ENCODE measurements around the gene SLC7A14.
A peak's percentile ranks its signal among the peaks of the same experiment; 100 is the strongest.

The SLC7A14 gene

DNA sequence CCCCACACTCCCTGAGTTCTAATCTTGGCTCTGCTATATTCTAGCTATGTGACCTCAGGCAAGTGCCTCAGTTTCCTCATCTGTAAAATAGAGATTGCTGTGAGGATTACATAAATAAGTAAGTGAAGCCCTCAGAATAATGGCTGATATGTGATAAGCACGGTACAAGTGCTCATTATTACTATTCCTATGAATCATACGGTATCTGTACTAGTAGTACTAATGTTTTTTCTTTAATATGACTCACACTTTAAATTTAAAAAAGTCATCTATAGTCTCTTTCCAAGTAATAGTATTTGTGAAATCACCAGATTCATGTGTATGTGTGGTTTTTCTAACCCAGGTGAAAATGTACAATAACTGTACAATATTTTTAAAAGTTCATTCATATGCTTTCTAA is 108.5 kb downstream of the SLC7A14 start:
- TF ChIP-seq POLR2AphosphoS5 (IDR thresholded peaks at IDR 0.05; ENCODE audit: low read depth, low read length) (no peak), POLR2A (IDR thresholded peaks at IDR 0.05; ENCODE audit: low read depth, low read length) (no peak), TAF1 (IDR thresholded peaks at IDR 0.05; ENCODE audit: borderline replicate concordance, low read depth, low read length) (no peak)
- no peak for FAIRE-seq
- DNase-seq (ENCODE audit: insufficient read length), result no peak

DNA sequence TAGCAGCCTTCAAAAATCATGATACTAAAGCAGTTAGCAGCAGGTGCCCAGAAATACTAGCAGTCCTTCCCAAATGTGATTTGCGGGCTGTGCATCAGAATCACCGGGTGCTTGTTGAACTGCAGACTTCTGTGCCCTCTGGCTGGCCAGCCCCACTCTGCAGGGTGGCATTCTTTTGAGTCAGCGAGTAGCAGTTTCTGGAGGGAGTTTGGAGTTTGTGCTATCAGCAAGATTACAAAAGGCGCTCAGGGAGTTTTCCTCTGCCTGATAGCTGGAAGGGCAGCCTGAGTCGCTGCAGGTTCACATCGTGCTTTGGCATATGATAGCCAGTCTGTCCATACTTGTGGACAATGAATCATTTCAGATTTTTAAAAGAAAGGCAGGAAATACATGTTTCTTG is 109.6 kb downstream of the SLC7A14 start:
- DNase-seq (ENCODE audit: insufficient read length) (no peak), FAIRE-seq (no peak)
- TF ChIP-seq POLR2AphosphoS5 (IDR thresholded peaks at IDR 0.05; ENCODE audit: low read depth, low read length) (no peak), POLR2A (IDR thresholded peaks at IDR 0.05; ENCODE audit: low read depth, low read length) (no peak), TAF1 (IDR thresholded peaks at IDR 0.05; ENCODE audit: borderline replicate concordance, low read depth, low read length) (no peak)

DNA sequence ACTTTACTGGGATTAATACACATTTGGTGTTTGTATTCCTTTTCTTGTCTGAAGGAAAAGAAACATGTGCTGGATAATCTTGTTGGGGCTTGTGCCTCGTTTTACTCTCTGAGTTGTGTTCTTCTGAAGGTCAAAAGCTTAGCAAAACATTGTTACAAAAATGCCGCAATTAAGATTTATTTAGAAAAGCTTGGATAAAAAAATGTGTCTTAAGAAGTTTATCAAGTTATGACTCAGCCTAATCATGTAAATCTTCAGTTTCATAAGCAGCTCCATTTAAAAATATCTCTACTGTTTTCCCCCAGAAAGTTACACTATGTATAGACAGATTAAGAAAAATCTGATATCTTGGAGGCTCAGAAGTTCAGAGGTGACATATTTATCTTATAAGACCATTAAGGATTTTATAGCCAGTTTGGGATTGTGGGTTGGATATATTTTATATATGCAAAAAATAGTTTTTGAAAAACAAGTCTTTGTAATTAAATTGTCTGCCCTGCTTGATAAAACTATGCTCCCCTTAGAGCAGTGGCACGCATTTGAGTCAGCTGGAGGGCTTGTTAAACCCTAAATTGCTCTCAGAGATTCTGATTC is 110.7 kb downstream of the SLC7A14 start:
- FAIRE-seq (no peak), DNase-seq (ENCODE audit: insufficient read length) (no peak)
- TF ChIP-seq POLR2AphosphoS5 (IDR thresholded peaks at IDR 0.05; ENCODE audit: low read depth, low read length) (no peak), TAF1 (IDR thresholded peaks at IDR 0.05; ENCODE audit: borderline replicate concordance, low read depth, low read length) (no peak), POLR2A (IDR thresholded peaks at IDR 0.05; ENCODE audit: low read depth, low read length) (no peak)

DNA sequence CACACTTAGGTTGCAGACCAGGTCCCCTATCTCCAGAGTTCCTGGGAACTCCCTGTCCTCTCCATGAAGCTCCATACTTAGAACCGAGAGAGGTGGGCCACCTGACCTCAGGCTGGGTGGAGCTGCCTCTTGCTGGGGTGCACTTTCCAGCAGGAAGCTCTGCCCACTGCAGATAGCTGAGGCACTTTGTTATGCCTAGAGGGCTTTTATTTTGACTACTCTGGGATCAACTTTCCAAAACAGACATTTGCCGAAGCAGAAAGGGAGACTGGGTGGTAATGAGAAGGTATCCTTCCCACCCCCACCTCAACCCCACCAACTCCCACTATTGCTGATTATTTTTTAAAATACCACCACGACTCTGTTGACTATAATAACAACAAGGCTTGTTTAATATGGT is 112.5 kb downstream of the SLC7A14 start:
- FAIRE-seq (no peak), DNase-seq (ENCODE audit: insufficient read length) (no peak)
- no peak for TF ChIP-seq TAF1 (IDR thresholded peaks at IDR 0.05; ENCODE audit: borderline replicate concordance, low read depth, low read length)
- no peak for TF ChIP-seq POLR2A (IDR thresholded peaks at IDR 0.05; ENCODE audit: low read depth, low read length)
- no peak for TF ChIP-seq POLR2AphosphoS5 (IDR thresholded peaks at IDR 0.05; ENCODE audit: low read depth, low read length)

DNA sequence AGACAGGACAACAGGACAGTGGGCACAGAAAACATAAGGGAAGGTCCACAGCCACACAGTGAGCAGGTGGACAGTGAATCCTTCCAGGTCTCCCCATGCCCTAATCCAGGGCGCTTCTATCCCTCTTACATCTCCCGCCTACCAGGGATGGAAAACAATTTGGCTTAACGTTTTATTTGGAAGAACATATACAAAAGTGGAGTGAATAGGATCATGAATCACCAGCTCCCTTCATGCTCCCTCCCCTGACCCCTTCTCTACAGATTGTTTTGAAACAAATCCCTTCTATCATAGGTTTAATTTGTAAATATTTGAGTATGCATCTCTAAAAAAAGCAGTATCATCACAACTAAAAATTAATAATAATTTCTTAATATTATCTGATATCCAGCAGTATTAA is 114.7 kb downstream of the SLC7A14 start:
- TF ChIP-seq POLR2AphosphoS5 (IDR thresholded peaks at IDR 0.05; ENCODE audit: low read depth, low read length), result no peak
- no peak for TF ChIP-seq POLR2A (IDR thresholded peaks at IDR 0.05; ENCODE audit: low read depth, low read length)
- TF ChIP-seq TAF1 (IDR thresholded peaks at IDR 0.05; ENCODE audit: borderline replicate concordance, low read depth, low read length), result no peak
- FAIRE-seq, result no peak
- no peak for DNase-seq (ENCODE audit: insufficient read length)

DNA sequence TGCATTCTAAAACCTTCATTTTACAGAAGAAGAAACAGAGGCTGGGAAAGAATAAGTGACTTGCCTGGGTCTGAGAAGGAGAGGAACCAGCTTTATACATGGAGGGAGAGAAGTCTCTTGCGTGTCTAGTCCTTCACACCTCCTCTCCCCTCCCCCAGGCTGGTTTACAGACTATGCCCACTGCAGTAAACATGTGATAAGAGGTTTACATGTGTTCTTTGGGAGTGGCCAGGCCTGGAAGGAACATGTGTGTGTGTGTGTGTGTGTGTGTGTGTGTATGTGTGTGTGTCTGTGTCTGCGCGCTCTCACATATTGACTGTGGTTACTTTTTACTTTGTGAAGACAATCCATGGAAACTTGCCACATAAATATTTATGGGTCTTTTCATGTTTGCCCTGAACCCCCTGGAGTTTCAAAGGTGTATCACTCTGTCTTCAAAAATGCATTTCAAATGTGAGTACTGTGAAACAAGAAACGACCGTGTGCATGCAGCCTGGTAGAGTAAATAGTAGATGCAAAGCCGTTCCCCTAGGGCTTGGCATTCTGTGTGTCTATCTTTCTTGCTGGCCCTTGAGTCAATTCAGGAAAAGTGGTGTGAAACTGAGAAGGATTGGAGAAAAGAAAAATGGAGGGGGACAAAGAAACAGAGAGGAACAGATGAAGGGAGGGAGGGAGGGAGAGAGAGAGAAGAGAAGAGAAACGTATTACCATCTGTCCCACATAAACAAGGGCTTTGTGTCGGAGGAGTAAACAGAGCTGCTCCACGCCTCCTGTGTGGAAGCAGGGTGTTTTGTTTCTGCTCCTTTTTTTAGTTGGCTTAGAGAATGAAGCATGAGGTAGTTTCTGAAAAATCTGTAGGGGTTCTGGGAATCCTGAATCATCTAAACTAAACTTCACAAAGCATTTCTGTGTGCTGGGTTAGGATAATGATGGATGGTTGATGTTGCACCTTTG is 115.5 kb downstream of the SLC7A14 start:
- TF ChIP-seq TAF1 (IDR thresholded peaks at IDR 0.05; ENCODE audit: borderline replicate concordance, low read depth, low read length) (no peak), POLR2AphosphoS5 (IDR thresholded peaks at IDR 0.05; ENCODE audit: low read depth, low read length) (no peak), POLR2A (IDR thresholded peaks at IDR 0.05; ENCODE audit: low read depth, low read length) (no peak)
- DNase-seq (ENCODE audit: insufficient read length), result no peak

DNA sequence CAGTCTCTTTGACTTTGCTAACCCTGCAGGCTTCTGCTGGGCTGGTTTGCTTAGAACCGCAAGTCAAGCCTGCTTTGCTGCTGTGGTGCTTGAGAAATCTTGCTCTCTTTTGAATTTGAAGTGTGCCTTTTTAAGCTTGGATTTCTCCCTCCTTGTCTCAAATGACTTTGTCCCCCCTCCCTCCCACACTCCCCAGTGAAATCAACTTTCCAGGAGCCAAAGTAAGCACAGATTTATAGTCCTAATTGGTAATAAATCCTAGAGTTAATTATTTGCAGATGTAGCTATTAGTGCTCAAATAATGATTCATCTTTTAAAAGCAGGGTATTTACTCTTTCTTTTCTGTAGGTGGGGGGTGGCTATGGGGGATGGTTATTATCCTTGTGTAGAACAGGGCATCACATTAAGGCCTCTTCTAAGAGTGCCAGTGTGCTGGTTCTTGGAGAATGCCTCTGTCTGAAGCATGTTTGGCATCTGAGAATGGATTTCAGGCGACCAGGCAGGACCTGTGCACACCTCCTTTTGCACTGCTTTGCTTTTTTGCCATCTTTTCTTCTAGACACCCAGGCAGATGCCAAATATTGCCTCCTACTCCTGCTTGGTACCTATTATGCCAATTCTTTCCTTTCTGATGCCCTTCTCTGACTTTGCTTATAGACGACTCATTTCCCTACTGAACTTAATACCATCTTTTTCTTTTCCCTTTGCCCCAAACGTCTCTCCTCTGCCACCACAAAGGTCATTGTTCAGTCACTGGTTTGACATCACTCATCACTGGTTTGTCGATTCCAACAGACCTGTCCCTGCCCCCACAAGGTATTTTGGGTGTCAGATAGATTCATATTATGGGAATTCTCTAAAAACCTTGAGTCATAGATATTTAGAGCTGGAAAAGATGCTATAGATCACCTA is 116.5 kb downstream of the SLC7A14 start:
- FAIRE-seq (peak; percentile 17), DNase-seq (ENCODE audit: insufficient read length) (no peak)
- TF ChIP-seq TAF1 (IDR thresholded peaks at IDR 0.05; ENCODE audit: borderline replicate concordance, low read depth, low read length), result no peak
- no peak for TF ChIP-seq POLR2A (IDR thresholded peaks at IDR 0.05; ENCODE audit: low read depth, low read length)
- no peak for TF ChIP-seq POLR2AphosphoS5 (IDR thresholded peaks at IDR 0.05; ENCODE audit: low read depth, low read length)

More for the DNA sequence above, 115.5 kb downstream of the SLC7A14 start:
- no peak for FAIRE-seq

DNA sequence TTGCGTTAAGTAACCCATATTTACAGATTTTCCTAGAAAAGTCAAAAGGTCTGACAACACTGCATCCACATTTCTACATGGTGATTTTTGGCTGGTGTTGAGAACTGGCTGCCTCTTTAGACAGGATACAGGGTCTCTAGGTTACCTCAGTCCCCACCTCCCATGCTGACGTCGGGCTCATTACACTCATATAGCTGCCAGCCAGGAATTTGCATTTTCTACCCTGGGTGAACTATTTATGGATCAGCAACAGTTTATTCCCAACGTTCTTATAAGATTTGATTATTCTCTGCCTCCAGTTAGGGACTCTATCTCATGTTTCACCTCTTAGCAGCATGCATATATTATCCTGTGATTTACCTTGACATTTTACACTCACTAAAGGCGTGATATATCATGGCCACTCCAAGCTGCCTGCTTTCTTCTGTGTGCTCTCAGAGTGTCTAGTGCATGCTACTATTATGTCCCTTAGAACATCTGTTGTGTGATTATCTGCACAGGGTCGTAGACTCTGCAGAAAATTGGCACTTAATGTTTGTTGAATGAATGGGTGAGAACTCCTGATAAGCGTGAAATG is 118.2 kb downstream of the SLC7A14 start:
- no peak for FAIRE-seq
- TF ChIP-seq POLR2A (IDR thresholded peaks at IDR 0.05; ENCODE audit: low read depth, low read length) (no peak), POLR2AphosphoS5 (IDR thresholded peaks at IDR 0.05; ENCODE audit: low read depth, low read length) (no peak), TAF1 (IDR thresholded peaks at IDR 0.05; ENCODE audit: borderline replicate concordance, low read depth, low read length) (no peak)
- DNase-seq (ENCODE audit: insufficient read length), result no peak

DNA sequence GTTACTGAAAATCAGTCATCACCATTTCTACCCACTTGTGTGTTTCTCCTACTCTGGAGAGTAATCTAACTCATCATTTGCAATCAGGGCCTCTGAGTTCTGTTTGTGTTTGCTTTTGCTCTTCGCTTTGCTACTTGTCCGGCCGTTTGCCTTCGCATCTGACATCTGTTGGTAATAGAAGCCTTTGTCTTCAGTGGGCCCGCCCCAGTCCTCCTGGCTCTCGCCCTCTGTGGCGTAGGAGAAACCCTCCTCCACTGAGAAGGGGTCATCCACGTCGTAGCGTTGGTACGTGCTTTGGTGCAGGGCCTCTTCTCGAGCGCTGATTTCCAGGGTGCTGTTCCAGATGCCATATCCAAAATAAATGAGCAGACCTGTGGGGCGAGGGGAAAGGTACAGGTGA is 118.9 kb downstream of the SLC7A14 start:
- FAIRE-seq, result no peak
- DNase-seq (ENCODE audit: insufficient read length), result no peak
- TF ChIP-seq TAF1 (IDR thresholded peaks at IDR 0.05; ENCODE audit: borderline replicate concordance, low read depth, low read length) (no peak), POLR2AphosphoS5 (IDR thresholded peaks at IDR 0.05; ENCODE audit: low read depth, low read length) (no peak), POLR2A (IDR thresholded peaks at IDR 0.05; ENCODE audit: low read depth, low read length) (no peak)

DNA sequence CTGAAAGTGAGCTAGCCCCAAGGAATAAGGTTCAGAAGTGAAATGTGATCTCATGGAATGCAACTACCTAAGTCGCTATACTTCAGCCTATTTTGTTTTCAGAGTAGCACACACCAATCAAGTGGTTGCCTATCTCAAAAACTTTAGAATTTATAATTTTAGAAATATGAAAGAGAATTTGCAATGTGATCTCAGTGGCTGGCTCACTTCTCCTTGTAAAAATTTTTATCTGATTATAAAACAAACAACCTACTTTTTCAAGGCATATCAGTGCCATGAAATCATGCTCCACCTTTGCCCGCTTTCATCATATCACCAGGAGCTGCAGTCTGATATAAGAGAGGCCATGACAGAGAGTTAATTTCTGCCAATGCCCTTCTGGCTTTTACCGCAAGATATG is 119.9 kb downstream of the SLC7A14 start:
- TF ChIP-seq TAF1 (IDR thresholded peaks at IDR 0.05; ENCODE audit: borderline replicate concordance, low read depth, low read length) (no peak), POLR2A (IDR thresholded peaks at IDR 0.05; ENCODE audit: low read depth, low read length) (no peak), POLR2AphosphoS5 (IDR thresholded peaks at IDR 0.05; ENCODE audit: low read depth, low read length) (no peak)
- FAIRE-seq, result no peak

DNA sequence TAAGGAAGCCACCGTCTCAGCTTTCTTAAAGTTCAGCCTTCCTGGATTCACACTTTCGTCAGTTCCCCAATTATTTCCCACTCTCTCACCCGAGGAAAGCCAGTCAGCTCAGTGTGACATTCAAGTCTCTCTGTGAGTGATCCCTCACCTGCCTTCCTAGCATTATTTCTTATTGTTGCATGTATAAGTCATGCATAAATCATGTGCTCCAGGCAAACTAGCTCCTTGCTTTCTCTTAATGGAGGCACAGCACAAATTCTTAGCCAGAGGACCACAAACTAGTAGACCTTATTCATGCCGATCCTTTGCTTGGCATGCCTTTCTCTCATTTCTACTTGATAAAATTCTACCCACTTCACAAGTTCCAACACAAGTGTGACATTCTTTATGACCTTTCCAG is 122.9 kb downstream of the SLC7A14 start:
- FAIRE-seq (no peak), DNase-seq (ENCODE audit: insufficient read length) (no peak)
- no peak for TF ChIP-seq POLR2A (IDR thresholded peaks at IDR 0.05; ENCODE audit: low read depth, low read length)
- TF ChIP-seq POLR2AphosphoS5 (IDR thresholded peaks at IDR 0.05; ENCODE audit: low read depth, low read length), result no peak
- no peak for TF ChIP-seq TAF1 (IDR thresholded peaks at IDR 0.05; ENCODE audit: borderline replicate concordance, low read depth, low read length)

More for the DNA sequence above, 119.9 kb downstream of the SLC7A14 start:
- DNase-seq (ENCODE audit: insufficient read length), result no peak
